Measurements from ENCODE around the gene DOCK2.

Gene DOCK2

GRCh38 chr5:170028124-170028523 is 391.0 kb downstream of the DOCK2 start:
- TF ChIP-seq CTCF (IDR thresholded peaks at IDR 0.05): no peak
- H3K4me3 ChIP-seq: no peak overlapping the region
- H3K4me1 ChIP-seq: no peaks in the 10 kb centered on the region
- H3K9me3 ChIP-seq: no peaks in the 10 kb centered on the region
- no peaks in the 10 kb centered on the region for H3K36me3 ChIP-seq
- H3K27ac ChIP-seq: no peak overlapping the region
- peaks cover 0 to 4% of the 10 kb centered on the region in 2 donors for H3K27me3 ChIP-seq
- intact Hi-C loops (cut with DNase I; ENCODE audit: low total_unique reads): no loop called here
- no peak for DNase-seq

- no peak for DNase-seq
- H3K27ac ChIP-seq: no peak overlapping the region
- H3K4me1 ChIP-seq: no peaks in the 10 kb centered on the region
- H3K27me3 ChIP-seq: no peaks in the 10 kb centered on the region
- H3K36me3 ChIP-seq: no peaks in the 10 kb centered on the region
- intact Hi-C loops (cut with DNase I; ENCODE audit: low total_unique reads): no loop called here
- TF ChIP-seq CTCF (IDR thresholded peaks at IDR 0.05): no peak
- H3K9me3 ChIP-seq: no peaks in the 10 kb centered on the region
- no peak overlapping the region for H3K4me3 ChIP-seq
These were observed 397.2 kb downstream of the DOCK2 start for GRCh38 chr5:170034231-170034630.

GRCh38 chr5:170038241-170038640 is 401.2 kb downstream of the DOCK2 start:
- no peak for TF ChIP-seq CTCF (IDR thresholded peaks at IDR 0.05)
- Histone ChIP-seq H3K36me3 (no peaks in the 10 kb centered on the region), H3K27ac (no peak overlapping the region), H3K4me1 (no peaks in the 10 kb centered on the region), H3K4me3 (no peak overlapping the region), H3K9me3 (no peaks in the 10 kb centered on the region), H3K27me3 (no peaks in the 10 kb centered on the region)
- DNase-seq: no peak
- intact Hi-C loops (cut with DNase I; ENCODE audit: low total_unique reads): no loop called here

- H3K9me3 ChIP-seq: no peaks in the 10 kb centered on the region
- no peak for TF ChIP-seq CTCF (IDR thresholded peaks at IDR 0.05)
- no peak overlapping the region for H3K4me3 ChIP-seq
- no peaks in the 10 kb centered on the region for H3K36me3 ChIP-seq
- no peaks in the 10 kb centered on the region for H3K27me3 ChIP-seq
- intact Hi-C loops (cut with DNase I; ENCODE audit: low total_unique reads): no loop called here
- H3K4me1 ChIP-seq: no peaks in the 10 kb centered on the region
- no peak overlapping the region for H3K27ac ChIP-seq
- DNase-seq: no peak
These were observed 402.8 kb downstream of the DOCK2 start for GRCh38 chr5:170039830-170040229.

GRCh38 chr5:170046241-170046640 is 409.2 kb downstream of the DOCK2 start:
- TF ChIP-seq CTCF (IDR thresholded peaks at IDR 0.05): no peak
- no peaks in the 10 kb centered on the region for H3K36me3 ChIP-seq
- H3K4me1 ChIP-seq: no peaks in the 10 kb centered on the region
- peaks cover 0 to 2% of the 10 kb centered on the region in 2 donors for H3K27me3 ChIP-seq
- DNase-seq: no peak
- no peak overlapping the region for H3K27ac ChIP-seq
- intact Hi-C loops (cut with DNase I; ENCODE audit: low total_unique reads): no loop called here
- no peaks in the 10 kb centered on the region for H3K9me3 ChIP-seq
- H3K4me3 ChIP-seq: no peak overlapping the region

GRCh38 chr5:170049713-170050112 is 412.6 kb downstream of the DOCK2 start:
- H3K27ac ChIP-seq: no peak overlapping the region
- H3K4me3 ChIP-seq: no peak overlapping the region
- intact Hi-C loops (cut with DNase I; ENCODE audit: low total_unique reads): no loop called here
- H3K9me3 ChIP-seq: no peaks in the 10 kb centered on the region
- peaks cover 0 to 2% of the 10 kb centered on the region in 2 donors for H3K27me3 ChIP-seq
- no peaks in the 10 kb centered on the region for H3K36me3 ChIP-seq
- H3K4me1 ChIP-seq: no peaks in the 10 kb centered on the region
- TF ChIP-seq CTCF (IDR thresholded peaks at IDR 0.05): no peak
- no peak for DNase-seq

All from tibial artery (tissue), 4 donors.